BLaER1 (cell line): Measurements from ENCODE around the gene TTC7B.
A peak's percentile ranks its signal among the peaks of the same experiment; 100 is the strongest.

Experiments used
- H3K27ac ChIP-seq: shearing (Covaris generic); formaldehyde crosslinking; 2 replicates; pipeline ENCODE4 v1.8.1; 2022
- H3K27me3 ChIP-seq: shearing (Covaris generic); formaldehyde crosslinking; 2 replicates; pipeline ENCODE4 v1.8.1; 2022
- H3K36me3 ChIP-seq: shearing (Covaris generic); formaldehyde crosslinking; 2 replicates; pipeline ENCODE4 v1.8.1; 2022
- H3K4me1 ChIP-seq: shearing (Covaris generic); formaldehyde crosslinking; 2 replicates; pipeline ENCODE4 v1.8.1; 2022
- H3K4me2 ChIP-seq: shearing (Covaris generic); formaldehyde crosslinking; 2 replicates; pipeline ENCODE4 v1.8.1; 2022
- H3K4me3 ChIP-seq: shearing (Covaris generic); formaldehyde crosslinking; 2 replicates; pipeline ENCODE4 v1.8.1; 2022
- H3K9ac ChIP-seq: shearing (Covaris generic); formaldehyde crosslinking; 2 replicates; pipeline ENCODE4 v1.8.1; 2022
- H3K9me3 ChIP-seq: shearing (Covaris generic); formaldehyde crosslinking; 2 replicates; pipeline ENCODE4 v1.8.1; 2022
- H4K20me1 ChIP-seq: shearing (Covaris generic); formaldehyde crosslinking; 2 replicates; pipeline ENCODE4 v1.8.1; 2022
- Cebpa-rat ChIP-seq: shearing (Covaris generic); IDR thresholded peaks from 2 replicates; pipeline ENCODE4 v1.8.1; 2022

The TTC7B gene

DNA sequence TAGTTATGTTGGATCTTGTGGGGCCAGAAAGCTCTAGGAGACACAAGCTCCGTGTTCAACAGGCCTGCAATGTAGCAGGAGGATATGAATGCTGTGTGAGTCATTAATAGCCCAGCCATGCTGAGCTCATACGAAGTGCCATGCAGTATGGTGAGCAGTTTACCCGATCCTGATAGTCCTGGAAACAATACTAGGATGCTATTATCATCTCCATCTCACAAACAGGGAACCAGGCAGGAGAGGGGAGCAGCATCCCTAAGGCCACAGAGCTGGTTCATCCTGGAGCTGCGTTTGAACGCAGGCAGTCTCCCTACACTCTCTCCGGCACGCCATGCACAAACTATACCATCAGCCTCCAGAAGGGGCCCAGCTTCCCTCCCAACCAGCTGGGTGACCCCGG is 20.5 kb downstream of the TTC7B start:
- Histone ChIP-seq H4K20me1 (peaks cover 22% of the 10 kb centered on the region), H3K27ac (peak overlapping the region; percentile 12; the same call in 1 of the 2 replicates), H3K4me1 (peaks cover 31% of the 10 kb centered on the region), H3K9me3 (no peaks in the 10 kb centered on the region), H3K27me3 (no peaks in the 10 kb centered on the region), H3K36me3 (peaks cover 3% of the 10 kb centered on the region; the same call in 1 of the 2 replicates), H3K4me2 (peak overlapping the region; percentile 77), H3K4me3 (no peak overlapping the region), H3K9ac (no peak overlapping the region)
- no peak for TF ChIP-seq Cebpa-rat

DNA sequence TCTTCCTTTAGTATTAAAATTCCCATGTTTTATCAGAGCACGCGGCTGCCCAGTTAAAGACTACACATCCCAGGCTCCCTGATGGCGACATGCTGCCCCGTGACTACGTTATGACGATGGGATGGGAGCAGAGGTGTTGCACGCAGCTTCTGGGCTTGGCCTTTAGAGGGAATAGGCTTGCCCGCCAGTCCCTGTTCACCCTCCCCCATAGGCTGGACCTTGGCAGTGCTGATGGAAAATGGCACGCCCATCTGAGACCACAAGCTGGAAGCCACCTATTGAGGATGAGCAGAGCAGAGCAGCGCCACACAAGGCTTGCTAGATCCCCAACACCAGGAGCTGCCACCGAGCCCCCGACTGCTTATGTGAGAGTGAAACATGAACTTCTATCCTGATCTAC is 24.7 kb downstream of the TTC7B start:
- Histone ChIP-seq H3K27me3 (no peaks in the 10 kb centered on the region), H3K4me2 (no peak overlapping the region), H3K4me1 (peaks cover 14% of the 10 kb centered on the region), H3K4me3 (no peak overlapping the region), H3K9ac (no peak overlapping the region), H3K36me3 (peaks cover 3% of the 10 kb centered on the region; the same call in 1 of the 2 replicates), H3K9me3 (no peaks in the 10 kb centered on the region), H4K20me1 (peaks cover 23% of the 10 kb centered on the region), H3K27ac (no peak overlapping the region)
- no peak for TF ChIP-seq Cebpa-rat

DNA sequence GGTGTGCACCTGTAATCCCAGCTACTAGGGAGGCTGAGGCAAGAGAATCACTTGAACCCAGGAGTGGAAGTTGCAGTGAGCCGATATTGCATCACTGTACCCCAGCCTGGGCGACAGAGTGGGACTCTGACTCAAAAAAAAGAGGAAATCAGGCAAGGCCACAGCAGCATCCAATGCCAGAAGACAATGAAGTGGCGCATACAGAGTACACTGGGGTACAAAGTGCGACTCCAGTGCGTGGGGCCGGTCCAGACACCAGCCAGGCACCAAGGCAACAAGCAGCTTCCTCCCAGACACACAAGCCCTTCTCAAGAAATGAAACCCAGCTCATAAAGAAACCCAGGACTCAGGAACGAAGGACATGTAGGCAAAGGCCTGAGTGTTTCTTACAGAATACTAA is 28.2 kb downstream of the TTC7B start:
- no peak overlapping the region for H3K27ac ChIP-seq
- peaks cover 3% of the 10 kb centered on the region; the same call in 1 of the 2 replicates for H3K4me1 ChIP-seq
- H4K20me1 ChIP-seq, result 0 out of 2 replicates have a peak, but pooled peaks cover 9% of the 10 kb centered on the region
- no peak overlapping the region for H3K9ac ChIP-seq
- no peak overlapping the region for H3K4me2 ChIP-seq
- no peak overlapping the region for H3K4me3 ChIP-seq
- H3K36me3 ChIP-seq, result peaks cover 34% of the 10 kb centered on the region
- no peaks in the 10 kb centered on the region for H3K9me3 ChIP-seq
- no peak for TF ChIP-seq Cebpa-rat
- no peaks in the 10 kb centered on the region for H3K27me3 ChIP-seq

DNA sequence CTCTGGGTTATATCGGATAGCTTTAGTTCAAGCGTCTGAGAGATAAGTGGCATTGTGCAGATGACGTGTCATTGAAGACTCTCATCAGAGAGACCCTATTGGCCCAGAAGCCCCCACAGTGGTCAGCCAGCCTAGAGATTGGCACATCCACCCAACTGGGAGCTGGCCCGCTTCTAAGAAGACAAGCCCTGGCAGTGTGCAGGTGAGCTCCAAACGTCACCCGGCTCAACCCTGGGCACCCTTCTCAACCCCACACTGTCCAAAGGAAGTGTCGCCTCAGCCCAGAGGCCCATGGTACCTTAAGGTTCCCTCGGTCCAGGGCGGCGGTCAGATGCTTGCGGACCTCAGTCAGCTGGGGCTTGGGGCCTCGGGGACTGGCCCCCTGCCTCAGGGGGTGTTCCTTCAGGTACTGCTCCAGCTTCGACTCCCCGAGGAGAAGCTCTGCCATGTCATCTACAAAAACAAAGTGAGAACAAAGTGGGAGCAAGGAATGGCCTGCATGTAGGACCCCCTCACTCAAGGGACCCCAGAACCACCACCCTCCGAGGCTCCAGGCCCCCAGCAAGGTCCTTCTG is 30.3 kb downstream of the TTC7B start:
- Histone ChIP-seq H3K27me3 (no peaks in the 10 kb centered on the region), H3K4me3 (no peak overlapping the region), H3K4me2 (no peak overlapping the region), H3K27ac (no peak overlapping the region), H3K9ac (no peak overlapping the region), H3K36me3 (peaks cover 50% of the 10 kb centered on the region), H3K9me3 (no peaks in the 10 kb centered on the region), H3K4me1 (peaks cover 3% of the 10 kb centered on the region; the same call in 1 of the 2 replicates), H4K20me1 (0 out of 2 replicates have a peak, but pooled peaks cover 7% of the 10 kb centered on the region)
- no peak for TF ChIP-seq Cebpa-rat

DNA sequence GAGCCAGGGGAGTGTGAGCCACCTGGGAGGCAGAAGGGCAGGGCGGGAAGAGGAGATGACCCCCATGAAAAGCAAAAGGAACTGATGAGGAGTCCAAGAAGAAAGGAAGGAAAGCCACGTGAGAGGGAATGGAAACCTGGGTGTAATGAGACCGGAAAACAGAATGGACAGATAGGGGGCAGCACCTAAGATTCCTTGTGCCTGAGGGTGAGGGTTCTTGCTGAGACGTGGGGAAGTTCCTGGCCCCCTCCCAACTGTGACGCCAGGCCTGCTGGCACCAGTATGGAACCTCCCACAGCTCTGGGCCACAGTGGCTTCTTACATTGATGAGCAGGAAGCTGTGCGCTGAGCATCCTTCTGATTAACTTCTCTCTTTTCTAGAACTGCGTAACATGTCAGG is 30.8 kb downstream of the TTC7B start:
- Histone ChIP-seq H3K27ac (no peak overlapping the region), H3K4me2 (no peak overlapping the region)
- no peak for TF ChIP-seq Cebpa-rat

DNA sequence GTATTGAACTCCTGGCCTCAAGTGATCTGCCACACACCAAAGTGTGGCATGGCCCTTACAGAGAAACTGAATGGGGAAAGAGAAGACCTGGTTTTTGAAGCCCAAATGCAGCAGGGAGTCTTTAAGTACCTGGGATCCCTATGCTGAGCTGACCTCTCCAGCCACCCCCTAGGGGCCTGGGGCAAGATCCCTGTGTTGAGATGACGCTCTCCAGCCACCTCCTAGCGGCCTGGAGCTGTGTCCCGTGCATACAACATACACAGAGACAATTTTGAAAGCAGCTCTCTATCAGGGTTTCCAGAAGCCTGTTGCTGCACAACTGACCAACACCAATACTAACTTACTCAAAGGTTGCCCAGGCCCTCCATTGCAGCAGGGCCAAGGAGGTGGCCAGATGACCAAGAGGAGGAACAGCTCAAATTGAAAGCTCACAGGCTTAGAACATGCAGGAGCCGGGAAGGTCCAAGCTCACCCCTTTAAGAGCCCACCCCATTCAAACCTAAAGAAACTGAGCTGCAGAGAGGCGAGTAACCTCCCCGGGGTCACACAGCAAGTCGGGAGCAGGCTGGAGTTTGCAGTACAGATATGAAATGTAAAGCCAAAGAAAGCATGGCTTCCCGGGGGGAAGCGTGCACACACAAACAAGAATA is 31.5 kb downstream of the TTC7B start:
- Histone ChIP-seq H3K4me3 (no peak overlapping the region), H3K27ac (no peak overlapping the region), H3K27me3 (no peaks in the 10 kb centered on the region), H3K4me2 (no peak overlapping the region), H3K9ac (no peak overlapping the region), H3K36me3 (peaks cover 60% of the 10 kb centered on the region), H3K9me3 (no peaks in the 10 kb centered on the region), H4K20me1 (no peaks in the 10 kb centered on the region), H3K4me1 (peaks cover 3% of the 10 kb centered on the region; the same call in 1 of the 2 replicates)
- no peak for TF ChIP-seq Cebpa-rat

More for the DNA sequence above, 30.8 kb downstream of the TTC7B start:
- Histone ChIP-seq H3K4me1 (peaks cover 3% of the 10 kb centered on the region; the same call in 1 of the 2 replicates), H3K36me3 (peaks cover 55% of the 10 kb centered on the region), H4K20me1 (0 out of 2 replicates have a peak, but pooled peaks cover 2% of the 10 kb centered on the region), H3K9me3 (no peaks in the 10 kb centered on the region), H3K4me3 (no peak overlapping the region), H3K27me3 (no peaks in the 10 kb centered on the region), H3K9ac (no peak overlapping the region)

DNA sequence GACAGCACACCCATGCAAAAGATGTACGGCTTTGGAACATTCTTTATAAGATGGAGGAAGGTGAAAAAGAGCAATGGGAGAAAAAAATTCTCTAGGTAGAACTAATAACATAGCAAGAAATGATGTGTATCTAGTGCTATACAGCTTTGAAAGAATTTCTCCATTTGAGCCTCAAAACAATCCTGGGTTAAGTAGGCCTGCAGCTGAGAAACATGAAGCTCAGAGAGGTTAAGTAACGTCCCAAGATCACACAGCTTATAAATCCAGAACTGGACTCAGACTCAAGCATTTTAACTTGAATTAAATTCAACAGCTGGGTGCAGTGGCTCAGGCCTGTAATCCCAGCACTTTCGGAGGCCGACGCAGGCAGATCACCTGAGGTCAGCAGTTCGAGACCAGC is 32.9 kb downstream of the TTC7B start:
- Histone ChIP-seq H3K36me3 (peaks cover 71% of the 10 kb centered on the region), H3K27me3 (no peaks in the 10 kb centered on the region), H3K9me3 (no peaks in the 10 kb centered on the region), H3K27ac (no peak overlapping the region), H4K20me1 (no peaks in the 10 kb centered on the region), H3K4me3 (no peak overlapping the region), H3K4me2 (no peak overlapping the region), H3K4me1 (peaks cover 10% of the 10 kb centered on the region), H3K9ac (no peak overlapping the region)
- no peak for TF ChIP-seq Cebpa-rat

DNA sequence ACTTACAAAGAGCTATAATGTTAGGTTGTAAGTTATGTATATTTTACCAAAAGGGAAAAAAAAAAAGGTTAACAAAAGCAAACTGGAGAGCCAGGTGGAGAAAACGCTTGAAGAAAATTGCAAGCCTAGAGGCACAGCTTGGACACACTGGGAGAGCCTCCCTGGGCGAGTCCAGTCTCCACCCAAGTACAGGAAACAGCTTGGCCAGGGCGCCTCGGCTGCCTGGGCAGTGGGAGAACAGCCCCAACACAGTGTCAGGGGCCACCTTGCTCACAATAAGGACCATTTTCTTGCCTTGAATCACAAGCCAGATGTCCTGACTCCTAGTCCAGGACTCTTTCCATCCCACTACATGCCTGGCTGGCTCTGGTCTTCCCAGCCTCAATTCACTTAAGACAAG is 33.3 kb downstream of the TTC7B start:
- no peaks in the 10 kb centered on the region for H3K27me3 ChIP-seq
- no peaks in the 10 kb centered on the region for H3K9me3 ChIP-seq
- no peak overlapping the region for H3K4me3 ChIP-seq
- TF ChIP-seq Cebpa-rat, result no peak
- peaks cover 14% of the 10 kb centered on the region for H3K4me1 ChIP-seq
- no peak overlapping the region for H3K27ac ChIP-seq
- H3K4me2 ChIP-seq, result no peak overlapping the region
- no peak overlapping the region for H3K9ac ChIP-seq
- peaks cover 71% of the 10 kb centered on the region for H3K36me3 ChIP-seq
- H4K20me1 ChIP-seq, result no peaks in the 10 kb centered on the region

DNA sequence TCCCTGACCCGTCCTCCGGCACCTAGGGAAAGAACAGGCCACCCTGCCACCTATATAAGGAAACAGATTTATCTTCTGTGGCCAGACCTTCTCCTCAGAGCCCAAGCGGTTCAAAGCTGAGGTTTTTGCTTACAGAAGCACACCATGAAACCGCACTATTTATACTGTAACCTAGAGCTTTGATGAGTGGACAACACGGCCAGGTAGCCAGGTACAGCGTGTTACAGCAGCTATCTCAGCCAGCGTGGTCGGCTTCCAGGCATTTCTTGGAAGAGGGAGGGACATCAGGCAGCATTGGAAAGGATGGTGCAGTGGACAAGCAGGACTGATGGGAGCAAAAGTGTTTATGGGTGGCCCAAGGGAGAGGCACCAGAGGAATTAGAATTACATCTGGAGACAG is 34.4 kb downstream of the TTC7B start:
- Histone ChIP-seq H3K27me3 (no peaks in the 10 kb centered on the region), H3K4me2 (no peak overlapping the region), H3K4me1 (peaks cover 14% of the 10 kb centered on the region), H3K9ac (no peak overlapping the region), H3K27ac (no peak overlapping the region), H3K9me3 (no peaks in the 10 kb centered on the region), H3K36me3 (peaks cover 76% of the 10 kb centered on the region), H4K20me1 (no peaks in the 10 kb centered on the region), H3K4me3 (no peak overlapping the region)
- no peak for TF ChIP-seq Cebpa-rat

DNA sequence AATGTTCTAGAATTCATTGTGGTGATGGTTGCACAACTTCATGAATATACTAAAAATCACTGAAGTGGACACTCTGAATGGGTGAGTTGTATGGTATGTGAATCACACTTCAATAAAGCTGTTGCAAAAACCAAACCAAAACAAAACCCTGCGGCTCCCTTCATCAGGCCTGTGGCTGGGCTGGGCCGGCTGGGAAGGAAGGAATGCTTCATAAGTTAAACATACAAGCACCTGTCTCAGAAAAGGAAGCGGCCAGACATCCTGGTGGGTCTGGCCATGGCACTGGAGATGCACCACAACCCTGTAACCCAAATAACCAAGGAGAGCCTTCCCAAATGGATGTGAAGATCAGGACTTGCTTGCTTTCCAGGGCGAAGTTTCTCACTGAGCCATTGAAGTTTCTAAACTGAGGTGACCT is 34.9 kb downstream of the TTC7B start:
- H3K9ac ChIP-seq, result no peak overlapping the region
- peaks cover 82% of the 10 kb centered on the region for H3K36me3 ChIP-seq
- no peak for TF ChIP-seq Cebpa-rat
- H3K27me3 ChIP-seq, result no peaks in the 10 kb centered on the region
- H3K9me3 ChIP-seq, result no peaks in the 10 kb centered on the region
- no peaks in the 10 kb centered on the region for H4K20me1 ChIP-seq
- no peak overlapping the region for H3K4me3 ChIP-seq
- H3K4me2 ChIP-seq, result no peak overlapping the region
- no peak overlapping the region for H3K27ac ChIP-seq
- H3K4me1 ChIP-seq, result peaks cover 14% of the 10 kb centered on the region
